GM13977 (cell line): ENCODE measurements around the gene TMEM131L.

Experiments
- DNase-seq: peaks from one replicate; pipeline ENCODE4 v3.0.0; 2012; ENCODE audit warnings: low spot score
- CTCF ChIP-seq: IDR thresholded peaks from 2 replicates; pipeline ENCODE4 v1.5.1; 2012; ENCODE audit warnings: mild to moderate bottlenecking, control low read depth; ENCODE audit not compliant: insufficient read depth; ENCODE audit errors: extremely low read depth, missing control alignments
- in situ Hi-C: fragments of 300-500 bp; cut with MboI; formaldehyde crosslinking; loops from one replicate; pipeline ENCODE4 v1.12.0; 2022; ENCODE audit warnings: low sequenced_read_pairs, low pct_unique_long_range_greater_than_20kb, mixed read lengths, inconsistent platforms; ENCODE audit not compliant: unreplicated experiment

TMEM131L gene

GRCh38 chr4:153528705-153529485 is 62.7 kb downstream of the TMEM131L start:
- no peak for DNase-seq
- in situ Hi-C loops = no loop called here
- TF ChIP-seq CTCF = no peak

- DNase-seq = no peak
- TF ChIP-seq CTCF = no peak
- in situ Hi-C loops = no loop called here
Measured at GRCh38 chr4:153529646-153530045, 63.5 kb downstream of the TMEM131L start.

GRCh38 chr4:153530284-153530999 is 64.3 kb downstream of the TMEM131L start:
- no peak for DNase-seq
- TF ChIP-seq CTCF = no peak
- in situ Hi-C loops = no loop called here

GRCh38 chr4:153531000-153531358 is 64.8 kb downstream of the TMEM131L start:
- in situ Hi-C loops = no loop called here
- no peak for DNase-seq
- peak; percentile 1 for TF ChIP-seq CTCF

GRCh38 chr4:153531976-153532626 is 65.9 kb downstream of the TMEM131L start:
- in situ Hi-C loops = no loop called here
- no peak for DNase-seq

More at GRCh38 chr4:153531976-153532626, 65.9 kb downstream of the TMEM131L start:
- no peak for TF ChIP-seq CTCF
